MM.1S (cell line): Measurements from ENCODE around the gene FBXL7.

Experiments
- DNase-seq: peaks from one replicate; pipeline ENCODE4 v3.0.0-alpha.2; 2015
- H2AFZ ChIP-seq: fragments of 300-600 bp; sonication (generic); 2 replicates; pipeline ENCODE4 v1.6.0; 2016; ENCODE audit warnings: antibody characterized with exemption, low read length
- H3F3A ChIP-seq: fragments of 300-600 bp; sonication (generic); 2 replicates; pipeline ENCODE4 v1.6.1; 2016; ENCODE audit warnings: mild to moderate bottlenecking, antibody characterized with exemption, low read length, moderate library complexity, mixed read lengths; ENCODE audit not compliant: insufficient read depth
- H3K27ac ChIP-seq: fragments of 300-600 bp; sonication (generic); 2 replicates; pipeline ENCODE4 v1.5.1; 2016; ENCODE audit warnings: mild to moderate bottlenecking, low read length
- H3K27me3 ChIP-seq: fragments of 300-600 bp; sonication (generic); replicated peaks from 2 replicates; pipeline ENCODE4 v1.6.0; 2016; ENCODE audit warnings: low read length; ENCODE audit not compliant: insufficient read depth
- H3K36me3 ChIP-seq: fragments of 300-600 bp; sonication (generic); replicated peaks from 2 replicates; pipeline ENCODE4 v1.6.1; 2016; ENCODE audit warnings: mild to moderate bottlenecking, low read length, mixed read lengths; ENCODE audit not compliant: insufficient read depth
- H3K4me1 ChIP-seq: fragments of 300-600 bp; sonication (generic); 2 replicates; pipeline ENCODE4 v1.6.1; 2016; ENCODE audit warnings: low read length, mixed read lengths
- H3K4me2 ChIP-seq: fragments of 300-600 bp; sonication (generic); 2 replicates; pipeline ENCODE4 v1.6.0; 2016; ENCODE audit warnings: low read depth, low read length
- H3K4me3 ChIP-seq: fragments of 300-600 bp; sonication (generic); 2 replicates; pipeline ENCODE4 v1.5.1; 2016; ENCODE audit warnings: low read length, mixed read lengths
- H3K79me2 ChIP-seq: fragments of 300-600 bp; sonication (generic); 2 replicates; pipeline ENCODE4 v1.6.1; 2016; ENCODE audit warnings: mixed run types, low read length, mixed read lengths
- H3K9ac ChIP-seq: fragments of 300-600 bp; sonication (generic); 2 replicates; pipeline ENCODE4 v1.6.1; 2016; ENCODE audit warnings: low read length, mixed read lengths
- H3K9me2 ChIP-seq: fragments of 300-600 bp; sonication (generic); replicated peaks from 2 replicates; pipeline ENCODE4 v1.6.1; 2016; ENCODE audit warnings: mild to moderate bottlenecking, low read length, mixed read lengths; ENCODE audit not compliant: insufficient read depth
- H3K9me3 ChIP-seq: fragments of 300-600 bp; sonication (generic); replicated peaks from 2 replicates; pipeline ENCODE4 v1.6.1; 2016; ENCODE audit warnings: mild to moderate bottlenecking, low read length, mixed read lengths; ENCODE audit not compliant: insufficient read depth
- H4K20me1 ChIP-seq: fragments of 300-600 bp; sonication (generic); 2 replicates; pipeline ENCODE4 v1.6.1; 2016; ENCODE audit warnings: mild to moderate bottlenecking, low read length, moderate library complexity, mixed read lengths; ENCODE audit not compliant: insufficient read depth
- CTCF ChIP-seq: fragments of 300-600 bp; sonication (generic); IDR thresholded peaks from 2 replicates; pipeline ENCODE4 v1.5.1; 2016; ENCODE audit warnings: antibody characterized with exemption, low read length, mixed read lengths
- EZH2 ChIP-seq: fragments of 300-600 bp; sonication (generic); optimal IDR thresholded peaks from 2 replicates; pipeline ENCODE3; 2017; ENCODE audit warnings: low read depth, mild to moderate bottlenecking, antibody characterized with exemption, low read length, mixed read lengths
- EZH2phosphoT487 ChIP-seq: fragments of 300-600 bp; sonication (generic); IDR thresholded peaks from 2 replicates; pipeline ENCODE4 v1.6.1; 2018; ENCODE audit warnings: antibody characterized with exemption, low read length

The FBXL7 gene

DNA sequence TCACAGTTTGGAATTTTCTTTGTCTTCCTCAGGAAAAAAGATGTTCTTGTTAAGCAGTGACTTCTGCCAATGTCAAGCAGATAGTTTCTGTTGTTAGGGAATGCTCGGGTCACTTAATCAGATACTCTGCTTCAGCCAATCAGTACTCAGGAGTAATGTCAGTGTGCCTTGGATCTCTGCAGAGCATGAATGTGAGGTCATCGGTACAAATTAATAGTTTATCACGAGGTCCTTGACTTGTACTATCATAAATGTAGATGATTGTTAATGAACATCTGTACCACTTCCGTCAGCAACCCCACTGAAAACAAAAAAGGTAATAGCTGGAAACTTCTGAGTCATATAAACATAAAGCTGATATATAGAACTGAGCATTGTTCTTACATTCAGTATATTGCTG, 73.6 kb downstream of the FBXL7 start:
- Histone ChIP-seq H3K79me2 (peaks cover 31% of the 10 kb centered on the region), H3F3A (no peaks in the 10 kb centered on the region), H3K36me3 (no peaks in the 10 kb centered on the region), H2AFZ (no peak overlapping the region), H4K20me1 (no peaks in the 10 kb centered on the region), H3K4me2 (no peak overlapping the region), H3K4me1 (no peaks in the 10 kb centered on the region), H3K27ac (no peak overlapping the region), H3K9me2 (no peaks in the 10 kb centered on the region), H3K9ac (no peak overlapping the region), H3K27me3 (no peaks in the 10 kb centered on the region), H3K4me3 (no peak overlapping the region), H3K9me3 (no peaks in the 10 kb centered on the region)
- no peak for TF ChIP-seq EZH2phosphoT487
- TF ChIP-seq EZH2, result no peak
- TF ChIP-seq CTCF, result no peak
- DNase-seq, result no peak

DNA sequence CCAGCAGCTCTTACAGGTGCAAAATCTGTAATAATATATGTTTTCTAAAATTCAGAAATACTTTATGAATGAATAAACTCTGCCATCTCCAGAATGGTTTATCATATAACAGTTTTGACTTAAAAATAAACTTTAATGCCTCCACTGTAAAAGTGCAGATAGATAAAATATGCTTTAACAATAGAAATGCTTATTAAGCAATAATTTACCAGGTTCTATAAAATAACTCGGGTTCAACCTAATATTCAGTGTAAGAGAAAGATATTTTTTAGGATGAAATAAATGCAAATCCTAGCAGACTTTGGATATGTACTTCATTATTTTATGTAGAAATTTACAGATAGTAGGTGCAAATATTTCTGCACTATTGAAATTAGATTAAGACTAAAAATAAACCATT, 74.1 kb downstream of the FBXL7 start:
- Histone ChIP-seq H4K20me1 (no peaks in the 10 kb centered on the region), H3F3A (no peaks in the 10 kb centered on the region), H3K4me2 (no peak overlapping the region), H3K79me2 (peaks cover 35% of the 10 kb centered on the region), H3K9me2 (no peaks in the 10 kb centered on the region), H3K9ac (no peak overlapping the region), H2AFZ (no peak overlapping the region), H3K27me3 (no peaks in the 10 kb centered on the region), H3K27ac (no peak overlapping the region), H3K36me3 (no peaks in the 10 kb centered on the region), H3K9me3 (no peaks in the 10 kb centered on the region), H3K4me1 (no peaks in the 10 kb centered on the region), H3K4me3 (no peak overlapping the region)
- TF ChIP-seq EZH2phosphoT487 (no peak), CTCF (no peak), EZH2 (no peak)
- DNase-seq, result no peak

DNA sequence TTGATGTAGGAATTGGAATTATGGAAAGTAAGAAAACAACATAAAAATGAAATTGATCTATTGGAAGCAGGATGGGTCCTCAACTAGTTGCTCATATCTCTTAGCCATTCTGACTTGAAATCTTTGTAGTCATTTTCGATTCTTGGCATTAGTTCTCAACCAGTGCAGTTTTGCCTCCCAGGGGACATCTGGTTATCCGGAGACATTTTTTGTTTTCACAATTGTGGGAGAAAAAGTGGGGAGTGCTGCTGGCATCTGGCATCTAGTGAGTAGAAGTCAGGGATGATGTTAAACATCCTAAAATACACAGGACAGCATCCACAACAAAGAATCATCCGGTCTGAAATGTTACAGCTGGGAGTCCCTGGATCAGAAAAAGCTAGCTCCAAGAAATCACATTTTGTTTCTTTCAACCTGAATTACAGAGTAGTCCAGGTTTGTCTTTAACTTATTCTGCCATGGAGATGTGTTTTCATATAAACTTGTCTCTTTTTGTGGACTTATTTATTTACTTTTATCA, 74.9 kb downstream of the FBXL7 start:
- H3K4me1 ChIP-seq, result no peaks in the 10 kb centered on the region
- no peaks in the 10 kb centered on the region for H3K36me3 ChIP-seq
- H3K79me2 ChIP-seq, result peaks cover 39% of the 10 kb centered on the region
- no peak overlapping the region for H3K27ac ChIP-seq
- no peaks in the 10 kb centered on the region for H4K20me1 ChIP-seq
- no peaks in the 10 kb centered on the region for H3F3A ChIP-seq
- H2AFZ ChIP-seq, result no peak overlapping the region
- H3K9me3 ChIP-seq, result no peaks in the 10 kb centered on the region
- no peaks in the 10 kb centered on the region for H3K27me3 ChIP-seq
- no peak overlapping the region for H3K4me2 ChIP-seq
- no peak for DNase-seq
- no peak overlapping the region for H3K4me3 ChIP-seq
- H3K9ac ChIP-seq, result no peak overlapping the region
- TF ChIP-seq EZH2phosphoT487, result no peak
- TF ChIP-seq EZH2, result no peak
- TF ChIP-seq CTCF, result no peak
- no peaks in the 10 kb centered on the region for H3K9me2 ChIP-seq
